GOT3 (cell line): ENCODE measurements around the gene TPRG1.

Source experiments
- DNase-seq: peaks from one replicate; lab custom pipeline; 2025; ENCODE audit warnings: mixed read lengths; lab: John Stamatoyannopoulos, UW

The TPRG1 gene, protein sequence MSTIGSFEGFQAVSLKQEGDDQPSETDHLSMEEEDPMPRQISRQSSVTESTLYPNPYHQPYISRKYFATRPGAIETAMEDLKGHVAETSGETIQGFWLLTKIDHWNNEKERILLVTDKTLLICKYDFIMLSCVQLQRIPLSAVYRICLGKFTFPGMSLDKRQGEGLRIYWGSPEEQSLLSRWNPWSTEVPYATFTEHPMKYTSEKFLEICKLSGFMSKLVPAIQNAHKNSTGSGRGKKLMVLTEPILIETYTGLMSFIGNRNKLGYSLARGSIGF

DNA sequence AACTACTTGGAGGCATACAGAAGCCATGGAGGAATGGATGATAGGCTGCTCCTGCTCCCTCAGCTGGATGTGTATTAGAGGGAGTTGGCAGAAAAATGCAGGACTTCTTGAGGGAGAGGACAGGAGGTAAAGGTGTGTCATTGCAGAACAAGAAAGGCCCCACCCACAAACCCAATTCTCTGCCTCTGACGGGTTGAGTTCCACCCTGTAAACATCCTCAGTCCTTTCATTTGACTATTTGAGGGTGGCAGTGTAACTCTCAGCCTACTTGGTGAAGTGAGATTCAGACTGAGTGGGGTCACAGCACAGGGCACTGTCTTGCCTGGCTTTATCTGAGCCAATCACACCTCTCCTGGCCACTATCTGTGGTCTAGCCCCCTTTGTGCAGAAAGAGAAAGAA is at the start of gene TPRG1:
TSS of gene TPRG1 (plus strand) at position 265 of the 400 bp plus-strand sequence. CDS start 35,414 bp downstream, outside the sequence.
- DNase-seq: no peak

DNA sequence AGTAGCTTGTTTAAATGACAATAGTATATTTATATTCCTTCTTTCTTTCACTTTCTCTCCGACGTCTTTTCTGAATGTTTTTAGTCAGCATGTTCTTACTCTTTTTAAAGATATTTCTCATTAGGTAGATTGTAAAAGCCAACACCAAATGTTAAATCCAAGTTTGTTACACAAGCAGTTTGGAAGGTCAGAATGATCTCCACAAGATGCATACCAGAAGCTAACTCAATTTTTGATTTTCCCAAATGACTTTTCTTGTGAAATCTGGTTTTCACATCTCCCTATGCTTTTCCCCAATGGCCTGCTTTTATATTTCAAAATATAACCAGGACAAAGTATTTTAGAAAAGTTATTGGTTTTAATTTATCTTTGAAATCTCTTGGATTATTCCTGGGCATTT is 49.7 kb upstream of the TPRG1 start:
- DNase-seq: no peak

DNA sequence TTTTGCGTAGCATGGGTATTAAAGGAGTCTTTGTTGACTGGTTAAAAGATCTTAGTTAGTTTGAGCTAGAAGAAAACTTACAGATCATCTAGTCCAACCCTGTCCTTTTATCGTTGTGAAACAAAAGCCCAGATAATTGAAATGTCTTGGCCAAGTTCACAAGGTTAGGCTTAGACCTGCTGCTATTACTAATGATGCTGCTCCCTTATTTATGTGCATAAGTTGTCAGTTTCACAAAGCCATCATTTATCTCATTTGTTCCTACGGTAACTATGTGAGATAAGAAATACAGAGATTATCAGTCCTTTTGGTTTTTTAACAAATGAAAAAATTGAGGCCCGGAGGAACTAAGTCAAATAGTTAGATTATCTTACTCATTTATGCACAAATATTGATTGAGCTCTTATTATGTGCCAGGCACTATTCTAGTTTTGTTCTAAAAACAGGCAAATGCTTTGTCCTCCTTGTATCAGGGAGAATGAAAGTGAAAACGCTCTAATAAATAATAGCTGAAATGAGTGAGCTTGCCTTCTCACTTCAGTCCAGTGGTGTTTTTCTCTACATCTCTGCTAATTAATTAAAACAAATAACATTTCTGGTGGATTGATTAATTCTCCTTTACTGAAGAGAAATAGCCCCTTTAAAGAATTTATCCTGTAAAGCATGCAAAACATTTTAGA is 49.1 kb upstream of the TPRG1 start:
- no peak for DNase-seq

DNA sequence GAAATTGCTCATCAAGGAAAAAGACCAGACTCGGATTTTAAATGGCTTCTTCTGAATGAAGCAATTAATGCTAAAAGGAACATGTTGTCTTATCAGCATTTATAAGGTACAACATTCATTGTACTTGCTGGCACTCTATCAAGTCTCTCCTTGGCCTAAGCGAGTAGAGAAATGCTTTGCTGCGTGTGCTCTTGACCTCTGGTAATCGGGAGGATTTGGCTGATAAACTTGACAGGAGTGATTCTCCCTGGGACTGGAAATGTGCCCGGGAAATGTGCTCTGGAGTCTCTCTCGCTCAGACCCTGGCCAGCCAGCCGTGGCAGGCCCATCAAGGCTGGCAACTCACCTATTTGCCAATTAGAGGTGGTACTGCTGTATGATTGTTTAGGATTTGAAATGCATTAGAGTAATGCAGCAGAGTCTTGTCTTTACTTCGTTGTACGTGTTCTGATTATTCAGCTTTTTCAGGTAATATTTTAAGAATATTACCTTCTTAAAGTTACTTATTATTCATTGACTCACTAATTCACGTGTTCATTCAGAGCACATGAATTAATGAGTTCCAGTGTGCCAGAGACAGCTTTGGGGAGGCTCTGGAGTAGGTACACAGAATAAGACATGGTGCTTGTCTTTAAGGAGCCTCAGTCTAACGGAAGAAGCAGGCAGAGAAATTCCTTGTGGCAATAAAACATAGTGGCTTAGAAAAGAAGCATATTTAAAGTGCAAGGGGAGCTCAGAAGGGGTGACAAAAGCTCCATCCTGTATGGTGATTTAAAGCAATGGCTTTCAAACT is 48.0 kb upstream of the TPRG1 start:
- DNase-seq: no peak

DNA sequence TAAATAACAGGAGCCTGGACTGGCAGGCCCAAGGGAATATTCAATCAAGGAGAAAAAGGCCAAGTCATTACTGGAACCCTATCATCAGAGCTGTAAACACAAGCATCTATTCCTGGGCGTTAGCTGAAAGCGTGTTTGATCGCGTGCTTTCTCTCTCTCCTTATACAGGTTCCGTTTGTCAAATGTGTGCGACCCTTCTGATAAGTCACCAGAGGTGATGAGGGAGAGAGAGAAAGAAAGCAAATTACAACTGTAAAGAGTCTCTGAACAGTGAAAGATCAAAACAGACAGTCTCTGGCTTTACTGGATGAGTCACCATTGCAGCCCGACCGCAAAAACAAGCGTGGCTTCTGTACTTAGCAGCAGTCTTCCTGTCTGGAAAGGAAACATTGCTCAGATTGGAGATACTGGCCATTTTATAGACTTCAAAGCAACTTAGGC is 39.5 kb upstream of the TPRG1 start:
- DNase-seq: no peak

DNA sequence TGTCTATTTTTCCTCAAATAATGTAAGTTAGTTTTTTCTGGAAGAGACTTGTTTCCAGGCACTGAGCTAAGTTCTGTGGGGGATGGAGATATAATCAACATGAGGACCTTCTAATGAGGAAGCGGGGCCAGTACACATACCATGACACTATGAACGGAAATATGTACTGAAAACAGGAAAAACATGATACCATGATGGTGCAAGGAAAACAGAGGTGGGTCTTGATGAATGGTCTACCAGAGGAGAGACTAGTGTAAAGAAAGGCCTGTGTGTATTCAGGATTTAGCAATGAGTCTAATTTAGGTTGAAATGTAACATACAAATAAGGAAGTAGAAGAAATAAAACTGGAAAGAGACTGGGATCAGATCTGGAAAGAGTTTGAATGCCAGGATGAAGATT is 38.9 kb upstream of the TPRG1 start:
- DNase-seq: no peak

DNA sequence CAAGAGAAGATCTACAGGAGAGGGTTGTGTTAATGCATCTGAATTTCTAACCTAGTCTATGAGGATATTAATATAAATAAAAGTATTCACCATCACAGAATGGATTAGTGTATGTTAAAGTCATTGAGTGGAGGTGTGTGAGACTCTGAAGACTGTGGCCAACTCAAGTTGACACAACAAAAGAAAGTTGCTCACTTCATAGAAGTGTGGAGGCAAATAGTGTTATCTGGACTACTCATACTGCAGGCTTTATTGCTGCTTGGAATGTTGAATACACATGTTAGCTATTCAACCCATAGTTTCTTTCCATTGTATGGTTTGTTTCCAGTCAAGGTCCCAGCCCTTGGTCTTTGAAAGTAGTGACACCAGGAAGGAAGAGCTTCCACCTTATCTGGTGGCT is 38.0 kb upstream of the TPRG1 start:
- no peak for DNase-seq

DNA sequence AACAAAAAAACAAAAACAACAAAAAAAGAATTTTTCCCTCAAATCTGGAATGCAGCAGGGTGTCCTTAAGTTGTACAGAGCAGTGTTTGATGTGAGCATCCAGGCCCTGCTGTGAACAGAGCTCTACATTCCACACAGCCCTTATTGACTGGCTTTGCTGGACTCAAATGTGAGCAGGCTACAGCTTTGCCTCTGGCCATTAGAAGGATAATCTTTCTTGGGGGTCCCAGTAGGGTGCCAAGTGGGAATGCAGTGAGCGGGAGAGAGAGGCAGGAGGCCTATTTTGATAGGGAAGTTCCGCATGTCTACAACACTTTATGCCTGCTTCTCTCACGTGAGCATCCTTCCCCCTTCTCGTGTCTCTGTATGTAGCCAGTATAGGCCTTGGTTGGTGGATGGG is 34.4 kb upstream of the TPRG1 start:
- no peak for DNase-seq

DNA sequence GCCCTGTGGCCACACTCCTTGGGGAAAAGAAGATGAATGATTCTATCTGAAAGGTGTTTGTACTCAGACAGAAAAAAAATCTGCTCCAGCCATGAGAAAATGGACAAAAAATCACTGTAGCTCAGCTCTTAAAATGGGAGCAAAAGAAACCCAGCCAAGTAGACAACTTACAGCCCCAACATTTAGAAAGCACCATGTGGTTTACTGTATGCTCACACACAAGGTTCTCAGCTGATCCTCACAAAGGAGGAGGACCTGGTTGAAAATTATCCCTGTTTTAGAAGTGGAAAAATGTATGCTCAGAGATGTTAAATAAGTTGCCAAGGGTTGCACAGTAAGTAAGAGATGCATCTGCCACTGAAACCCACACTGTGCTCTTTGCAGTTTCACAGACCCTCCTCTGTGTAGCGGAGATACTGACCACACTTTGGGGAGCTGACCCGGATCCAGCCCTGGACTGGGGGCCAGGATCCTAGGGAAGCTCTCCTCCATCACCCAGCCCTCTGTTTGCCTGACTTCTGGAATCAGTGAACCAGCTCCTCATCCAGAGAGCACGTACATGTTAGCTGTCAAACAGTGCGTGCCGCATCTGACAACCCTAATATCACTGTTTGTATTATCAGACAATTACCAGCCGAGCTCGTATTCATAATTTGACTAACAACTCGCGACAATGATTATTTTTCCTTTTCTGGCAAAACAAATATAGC is 32.7 kb upstream of the TPRG1 start:
- DNase-seq: no peak

DNA sequence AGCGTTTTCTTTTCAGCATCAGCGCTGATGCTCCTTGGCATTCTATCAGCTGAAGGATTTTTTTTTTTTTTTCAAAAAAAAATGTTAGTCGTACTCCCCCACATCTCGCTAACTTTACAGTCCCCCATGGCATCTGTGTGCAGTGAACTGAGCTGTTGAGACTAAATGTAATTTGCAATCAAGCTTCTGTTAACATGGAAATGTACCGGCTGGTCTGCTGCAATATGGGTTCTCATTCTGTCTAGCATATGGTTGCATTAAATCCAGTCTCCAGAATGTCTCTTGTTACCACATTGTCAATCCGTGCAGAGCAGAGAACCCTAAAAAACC is 32.2 kb upstream of the TPRG1 start:
- DNase-seq: no peak

DNA sequence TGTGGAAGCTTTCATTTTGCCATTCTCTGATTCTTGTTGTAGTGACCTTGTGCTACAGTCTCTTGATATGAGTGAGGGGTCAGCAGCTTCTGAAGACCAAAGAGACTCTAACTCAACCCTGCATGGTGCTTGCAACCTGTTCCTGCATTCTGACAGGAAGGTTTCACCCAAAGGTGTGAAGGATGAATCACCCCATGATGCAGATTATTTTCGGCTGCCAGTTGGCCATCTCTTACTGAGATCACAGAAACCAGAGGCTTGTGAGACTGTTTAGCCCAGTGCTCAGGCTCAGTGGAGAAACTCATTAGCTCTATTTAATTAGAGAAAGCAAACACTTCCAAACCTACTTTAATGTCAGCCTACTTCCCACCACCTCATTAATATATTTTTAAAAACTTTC is 29.2 kb upstream of the TPRG1 start:
- DNase-seq: no peak

DNA sequence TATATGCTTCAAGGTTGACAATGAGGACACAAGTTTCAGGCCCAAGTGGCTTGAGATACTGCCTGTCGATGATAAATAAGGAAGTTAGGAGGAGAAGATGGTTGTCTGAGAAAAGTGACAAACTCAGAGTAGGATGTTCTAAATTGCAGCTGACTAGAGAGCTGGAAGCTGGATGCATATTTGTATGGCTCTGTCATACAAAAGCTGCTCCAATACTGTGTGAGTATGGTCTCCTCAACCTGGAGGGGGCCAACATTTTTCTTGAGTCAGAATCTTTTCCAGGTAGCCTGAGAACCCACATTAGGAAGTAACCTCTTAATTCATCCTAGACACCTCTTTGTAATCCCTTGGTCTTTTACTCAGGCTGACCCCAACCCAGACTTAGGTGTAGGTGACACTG is 28.4 kb upstream of the TPRG1 start:
- DNase-seq: no peak

DNA sequence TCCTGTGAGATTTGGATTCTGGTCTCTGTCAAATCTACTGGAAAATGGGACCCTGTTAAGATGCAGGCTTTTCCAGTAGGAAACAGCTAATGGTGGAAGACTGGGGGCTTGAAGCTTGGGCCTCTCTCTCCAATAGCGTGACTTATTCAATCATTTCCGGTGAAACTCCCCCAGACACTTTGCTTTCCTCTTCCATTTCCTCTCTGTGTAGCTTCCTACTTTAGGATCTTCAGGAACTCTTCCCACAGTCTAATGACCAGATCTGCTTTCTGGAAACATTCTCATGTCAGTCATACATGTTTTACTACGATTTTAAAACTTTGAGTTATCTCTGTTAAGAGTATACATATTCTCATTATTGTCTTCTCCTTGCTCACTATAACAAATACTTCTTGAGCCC is 28.0 kb upstream of the TPRG1 start:
- DNase-seq: no peak

DNA sequence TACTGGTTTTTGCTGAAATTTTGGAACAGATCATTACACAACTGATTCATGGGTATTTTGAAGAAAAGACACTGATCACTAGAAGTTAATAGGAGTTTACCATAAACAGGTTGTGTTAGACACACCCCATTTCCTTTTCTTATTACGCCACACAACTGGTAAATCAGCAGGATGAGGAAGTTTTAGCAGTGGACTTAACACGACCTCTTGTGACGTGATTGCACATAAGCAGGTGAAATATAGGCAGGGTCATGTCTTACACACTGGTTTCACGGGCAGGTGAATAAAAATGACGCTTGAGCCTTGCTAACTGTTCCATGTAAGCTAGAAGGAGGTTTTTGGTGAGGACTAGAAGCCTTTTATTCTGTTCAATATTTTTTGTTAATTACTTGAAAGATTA is 27.1 kb upstream of the TPRG1 start:
- DNase-seq: no peak

DNA sequence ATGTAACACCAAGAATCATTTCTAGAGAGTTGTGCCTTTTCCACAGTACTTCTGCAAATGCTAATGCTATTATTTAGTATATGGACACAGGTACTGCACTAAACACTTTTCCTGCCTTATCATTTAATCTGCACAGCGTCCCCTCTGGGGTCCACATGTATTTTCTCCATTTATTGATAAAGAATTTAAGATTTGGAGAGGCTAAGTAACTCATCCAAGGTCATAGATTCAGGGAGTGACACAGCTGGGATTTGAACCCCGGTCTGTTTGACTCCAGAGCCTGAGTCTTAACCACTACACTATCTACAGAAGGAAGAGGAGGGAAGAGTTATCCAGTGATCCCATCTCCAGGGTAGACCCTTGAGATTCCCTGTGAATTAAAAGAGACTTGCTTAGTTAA is 24.9 kb upstream of the TPRG1 start:
- no peak for DNase-seq

DNA sequence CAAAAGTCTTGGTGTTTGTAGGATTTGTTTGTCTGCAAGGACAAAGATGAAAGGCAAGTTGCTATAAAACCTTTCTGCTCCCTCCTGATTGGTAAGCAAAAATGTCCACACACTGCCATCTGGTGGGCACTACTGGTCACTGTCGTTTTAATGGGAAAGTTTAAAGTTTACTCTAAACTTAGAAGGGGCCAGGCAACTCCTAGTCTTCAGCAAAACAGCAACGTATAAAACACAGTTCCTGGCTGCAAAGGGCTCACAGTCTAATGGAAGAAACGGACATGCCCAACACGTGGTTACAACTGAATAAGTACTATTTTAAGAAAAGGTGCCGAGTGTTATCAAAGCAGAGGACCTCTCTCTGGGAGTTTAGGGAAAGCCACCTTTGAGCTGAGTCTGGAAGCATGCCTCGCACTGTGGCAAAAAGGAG is 23.7 kb upstream of the TPRG1 start:
- peak; percentile 9 for DNase-seq

DNA sequence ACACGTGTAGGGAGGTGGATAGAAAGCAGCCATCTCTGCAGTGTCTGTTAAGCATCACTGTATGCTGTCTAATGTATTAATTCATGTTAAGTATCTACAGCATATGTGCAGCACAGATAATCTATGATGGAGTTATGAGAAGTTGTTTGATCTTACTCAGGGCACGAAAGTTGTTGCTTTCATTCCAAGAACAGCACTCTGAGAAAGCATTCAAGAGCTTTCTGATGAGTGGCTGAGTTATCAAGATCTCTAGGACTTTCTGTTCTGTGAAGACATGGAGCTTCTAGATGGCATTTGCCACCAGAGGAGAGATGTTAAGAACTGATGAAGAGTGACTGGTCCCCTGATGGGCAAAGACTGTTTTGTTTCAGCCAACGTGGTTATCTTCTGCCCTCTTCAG is 22.6 kb upstream of the TPRG1 start:
- DNase-seq: no peak

DNA sequence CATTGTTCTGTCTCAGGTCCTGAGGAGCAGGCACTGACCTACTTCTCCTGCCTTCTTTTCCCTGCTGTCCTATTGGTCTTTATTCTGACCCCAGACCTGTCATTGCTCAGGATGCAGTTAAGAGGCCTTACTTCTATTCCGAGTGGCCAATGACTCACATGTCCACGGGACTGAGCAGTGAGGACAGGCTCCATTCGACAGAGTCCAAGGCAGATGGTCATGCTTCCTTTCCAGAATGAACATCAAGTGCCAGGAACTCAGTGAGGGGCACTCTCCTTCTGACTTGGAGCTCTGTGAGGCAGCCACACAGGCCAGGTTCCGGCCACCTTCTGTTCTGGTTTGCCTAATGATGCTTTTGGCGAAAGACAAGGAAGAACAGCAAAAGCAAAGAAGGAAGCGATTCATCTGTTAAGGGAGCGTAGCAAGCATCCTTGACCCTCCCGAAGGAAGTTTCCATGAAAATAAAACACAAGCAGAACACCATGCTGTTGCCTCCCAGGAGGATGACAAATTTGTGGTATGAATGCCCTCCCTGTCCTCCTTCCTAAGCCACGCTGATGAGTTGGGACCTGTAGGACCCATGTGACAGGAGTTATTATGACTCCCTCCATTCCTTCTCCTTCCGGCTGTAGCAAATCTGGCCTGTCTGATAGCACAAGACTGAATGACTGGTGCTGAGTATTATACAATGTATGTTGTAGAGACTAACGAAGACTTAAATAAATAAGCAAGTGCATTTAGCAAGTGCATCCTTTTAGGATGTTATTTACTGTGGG is 14.4 kb upstream of the TPRG1 start:
- DNase-seq: no peak

DNA sequence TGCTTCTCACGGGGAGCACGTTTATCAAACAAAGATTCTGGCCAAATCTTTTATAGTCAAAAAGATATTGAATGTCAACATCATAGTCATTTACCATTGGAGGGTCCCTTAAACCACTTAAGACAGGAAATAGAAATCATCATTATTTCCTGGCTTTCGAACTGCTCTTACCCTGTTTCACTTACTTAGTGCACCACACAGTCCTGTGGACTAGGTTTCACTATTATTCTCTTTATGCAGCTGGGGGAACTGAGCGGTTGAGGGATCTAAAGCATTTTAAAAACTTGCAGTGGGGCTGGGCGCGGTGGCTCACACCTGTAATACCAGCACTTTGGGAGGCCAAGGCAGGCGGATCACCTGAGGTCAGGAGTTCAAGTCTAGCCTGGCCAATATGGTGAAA is 13.7 kb upstream of the TPRG1 start:
- no peak for DNase-seq

DNA sequence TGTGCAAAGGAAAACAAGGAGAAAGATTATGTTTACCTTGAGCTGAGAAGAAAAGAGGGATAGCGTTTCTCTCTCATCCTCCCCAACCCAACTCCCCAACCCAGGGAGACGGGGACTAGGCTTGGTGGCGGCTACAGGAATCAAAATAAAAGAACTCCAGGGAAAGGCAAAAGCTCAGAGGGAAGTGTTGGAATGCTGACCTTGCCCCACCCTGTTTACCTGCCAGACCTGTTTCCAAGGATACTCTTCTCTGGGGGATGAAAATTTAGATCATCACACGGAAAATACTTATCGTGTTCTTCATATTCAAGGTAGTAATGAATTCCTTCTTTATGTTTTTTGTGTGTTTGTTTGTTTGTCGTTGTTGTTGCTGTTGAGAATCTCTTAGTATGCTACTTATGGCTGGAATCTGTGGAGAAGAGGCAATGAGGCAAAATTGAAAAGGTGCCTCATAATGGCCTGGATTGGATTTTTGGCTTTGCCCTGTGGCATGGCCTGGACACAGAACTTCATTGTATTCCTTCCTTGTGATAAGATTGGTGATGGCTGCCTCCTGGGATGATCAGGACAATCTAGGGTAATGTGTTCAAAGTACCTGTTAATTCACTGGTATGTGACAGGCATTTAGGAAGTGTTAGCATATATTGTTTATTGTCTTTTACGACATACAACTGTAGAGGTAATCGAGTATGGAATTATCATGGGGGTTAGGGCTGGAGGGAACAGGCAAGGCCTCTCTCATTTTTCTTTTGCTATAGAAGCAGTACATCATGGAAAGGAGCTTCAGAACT is 11.1 kb upstream of the TPRG1 start:
- no peak for DNase-seq

DNA sequence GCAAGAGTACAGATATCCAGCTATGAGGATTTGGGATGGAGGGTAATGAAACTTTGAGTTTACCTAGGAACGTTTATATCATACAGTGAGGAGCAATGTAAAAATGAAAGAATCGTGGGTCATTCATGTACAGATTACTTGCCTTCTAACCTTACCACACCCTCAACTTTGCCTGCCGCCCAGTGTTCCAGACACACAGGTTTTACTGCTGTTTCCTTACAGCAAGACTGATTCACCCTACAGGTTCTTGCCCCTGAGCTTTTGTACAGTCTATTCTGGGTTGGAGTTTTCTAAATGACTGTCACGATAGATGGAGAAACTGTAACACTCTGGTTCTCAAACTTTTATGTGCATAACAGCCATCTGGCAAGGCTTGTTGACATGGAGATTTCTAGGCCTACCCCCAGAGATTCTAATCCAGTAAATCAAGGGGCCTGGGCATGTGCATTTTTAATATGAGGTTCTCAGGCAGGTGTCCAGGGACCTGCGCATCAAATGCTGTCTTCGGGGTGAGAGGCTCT is 6.6 kb upstream of the TPRG1 start:
- DNase-seq: no peak
